SHP77 treated with DMSO at 0.1 percent for 48 hours (cell line): ENCODE measurements around the gene PIGB.
"Not testable (repeated sequence)": the region's sequence is repeated elsewhere in the genome, so short reads cannot be mapped to it uniquely, and the experiment has no call there.

Experiments used
- DNase-seq: peaks from one replicate; lab custom pipeline; 2025; lab: John Stamatoyannopoulos, UW

Gene PIGB

DNA sequence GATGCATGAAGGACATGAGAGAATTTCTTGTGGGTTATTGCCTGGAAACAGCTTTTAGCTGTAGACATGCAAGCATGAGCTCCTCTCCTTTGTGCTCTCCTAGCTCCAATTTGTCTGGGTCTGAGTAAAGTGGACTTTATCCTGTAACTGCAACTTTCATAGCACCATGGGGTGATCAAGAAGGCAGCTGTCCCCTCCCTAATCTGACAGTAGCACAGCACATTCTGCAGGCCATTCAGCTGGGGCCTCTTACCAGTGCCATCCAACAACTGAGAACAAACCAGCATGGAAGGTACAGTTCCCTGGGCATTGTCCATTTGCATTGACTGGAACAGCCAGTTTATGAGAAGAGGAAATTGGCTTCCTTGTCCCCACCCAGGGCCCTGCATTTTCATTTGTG lies 21.7 kb upstream of the PIGB start:
- DNase-seq: no peak

DNA sequence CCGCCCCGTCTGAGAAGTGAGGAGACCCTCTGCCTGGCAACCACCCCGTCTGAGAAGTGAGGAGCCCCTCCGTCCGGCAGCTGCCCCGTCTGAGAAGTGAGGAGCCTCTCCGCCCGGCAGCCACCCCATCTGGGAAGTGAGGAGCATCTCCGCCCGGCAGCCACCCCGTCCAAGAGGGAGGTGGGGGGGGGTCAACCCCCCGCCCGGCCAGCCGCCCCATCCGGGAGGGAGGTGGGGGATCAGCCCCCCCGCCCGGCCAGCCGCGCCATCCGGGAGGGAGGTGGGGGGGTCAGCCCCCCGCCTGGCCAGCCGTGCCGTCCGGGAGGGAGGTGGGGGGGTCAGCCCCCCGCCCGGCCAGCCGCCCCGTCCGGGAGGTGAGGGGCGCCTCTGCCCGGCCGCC lies 16.2 kb upstream of the PIGB start:
- not testable (repeated sequence) for DNase-seq

GRCh38 chr15:55319537-55320237 lies 665 bp downstream of the PIGB start:
- no peak for DNase-seq

GRCh38 chr15:55320238-55320550 lies 1.2 kb downstream of the PIGB start:
- no peak for DNase-seq

DNA sequence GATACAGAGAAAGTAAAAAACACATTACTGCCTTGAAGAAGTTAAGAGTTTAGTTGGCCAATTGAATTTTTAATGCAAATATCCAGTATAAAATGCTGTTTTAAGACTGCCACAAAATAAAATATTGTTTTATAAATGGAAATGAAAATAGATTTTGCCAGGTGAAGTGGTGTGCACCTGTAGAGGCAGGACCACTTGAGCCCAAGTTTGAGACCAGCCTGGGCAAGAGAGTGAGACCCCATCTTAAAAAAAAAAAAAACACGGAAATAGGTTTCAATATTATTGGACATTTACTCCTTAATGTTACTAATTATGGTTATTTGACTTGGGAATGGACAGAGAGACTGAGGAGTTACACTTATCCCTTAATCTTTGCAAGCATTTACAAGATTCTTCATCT lies 1.9 kb downstream of the PIGB start:
- DNase-seq: no peak

DNA sequence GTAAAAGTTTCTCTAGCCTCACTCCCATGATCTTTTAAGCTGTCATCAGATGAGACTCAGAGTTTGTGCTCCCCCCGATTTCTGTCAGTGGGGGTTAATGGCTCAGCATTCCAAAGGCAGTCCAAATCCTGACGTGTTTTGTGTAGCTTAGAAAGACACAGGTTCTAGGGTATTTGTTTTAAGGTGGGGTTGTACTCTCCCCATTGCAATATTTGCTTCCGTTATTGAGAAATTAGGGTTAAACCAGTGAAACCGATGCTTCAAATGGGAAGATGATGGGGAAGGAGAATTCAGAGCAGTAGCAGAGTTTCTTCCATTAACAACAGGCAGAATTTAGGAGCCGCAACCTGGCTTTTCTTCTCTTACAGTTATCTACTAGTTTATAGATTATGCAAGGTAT lies 3.4 kb downstream of the PIGB start:
- no peak for DNase-seq

DNA sequence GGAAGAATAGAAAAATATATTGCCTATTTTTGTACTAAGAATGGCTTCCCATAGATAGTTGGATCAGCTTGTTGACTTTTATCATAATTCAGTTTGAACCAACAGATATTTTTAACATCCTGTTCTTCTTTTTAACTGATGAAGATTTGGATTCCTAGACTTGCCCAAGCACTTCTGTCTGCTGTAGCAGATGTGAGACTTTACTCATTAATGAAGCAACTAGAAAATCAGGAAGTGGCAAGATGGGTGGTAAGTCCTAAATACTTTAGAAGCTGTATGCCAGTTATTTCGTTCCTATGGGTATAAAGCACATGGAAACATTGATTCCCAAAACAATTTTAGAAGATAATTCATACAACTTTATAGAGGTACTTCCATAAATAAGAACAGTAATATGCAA lies 8.4 kb downstream of the PIGB start:
- DNase-seq: no peak

- no peak for DNase-seq
These were observed 15.3 kb downstream of the PIGB start for GRCh38 chr15:55334371-55334770.

DNA sequence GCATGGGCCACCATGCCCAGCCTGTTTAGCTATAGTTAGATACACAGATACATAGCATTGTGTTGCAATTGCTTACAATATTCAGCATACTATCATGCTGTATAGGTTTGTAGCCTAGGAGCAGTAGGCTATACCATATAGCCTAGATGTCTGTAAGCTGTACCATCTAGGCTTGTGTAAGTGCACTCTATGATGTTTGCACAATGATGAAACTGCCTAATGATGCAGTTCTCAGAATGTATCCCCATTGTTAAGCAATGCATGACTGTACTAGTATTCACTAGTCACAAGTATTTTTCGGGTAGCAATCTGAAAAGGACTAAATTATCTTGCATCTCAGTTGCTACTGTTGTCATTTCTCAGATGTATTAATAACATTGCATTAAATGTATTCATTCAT lies 16.0 kb downstream of the PIGB start:
- no peak for DNase-seq

GRCh38 chr15:55337160-55337559 lies 18.1 kb downstream of the PIGB start:
- DNase-seq: no peak

DNA sequence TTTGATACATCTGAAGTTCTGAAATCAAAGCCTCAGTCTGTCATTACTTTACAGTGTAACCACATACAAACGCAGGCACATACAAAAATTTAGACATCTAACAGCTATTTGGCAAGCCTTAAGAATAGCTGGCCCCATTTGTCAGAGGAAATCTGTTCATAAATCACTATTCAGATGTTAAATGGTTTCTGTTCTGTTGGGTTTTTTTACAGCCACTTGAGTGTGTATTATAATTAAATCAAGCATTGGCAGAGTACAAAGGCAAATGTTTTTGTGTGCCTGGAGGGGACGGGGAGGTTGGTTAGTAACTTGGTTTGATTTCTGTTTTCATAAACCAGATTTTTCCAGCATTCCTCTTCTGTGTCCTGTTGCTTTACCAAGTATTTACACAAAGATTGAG lies 24.1 kb downstream of the PIGB start:
- no peak for DNase-seq

DNA sequence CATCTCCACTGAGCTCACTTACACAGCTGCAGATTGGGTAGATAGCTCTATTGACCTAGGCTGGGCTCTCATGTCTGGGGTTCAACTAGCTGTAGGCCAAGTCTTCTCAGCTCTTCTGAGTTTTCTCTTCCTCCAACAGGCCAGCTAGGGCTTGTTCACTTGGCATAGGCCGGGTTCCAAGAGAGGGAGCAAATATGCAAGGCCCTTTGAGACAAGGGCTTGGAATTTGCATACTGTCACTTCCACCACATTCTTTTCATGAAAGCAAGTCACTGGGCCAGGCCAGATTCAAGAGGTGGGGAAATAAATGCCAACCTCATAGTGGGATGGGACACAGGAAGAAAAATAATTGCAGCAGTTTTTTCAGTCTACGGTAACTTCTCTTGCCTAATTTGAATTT lies 25.2 kb downstream of the PIGB start:
- no peak for DNase-seq

DNA sequence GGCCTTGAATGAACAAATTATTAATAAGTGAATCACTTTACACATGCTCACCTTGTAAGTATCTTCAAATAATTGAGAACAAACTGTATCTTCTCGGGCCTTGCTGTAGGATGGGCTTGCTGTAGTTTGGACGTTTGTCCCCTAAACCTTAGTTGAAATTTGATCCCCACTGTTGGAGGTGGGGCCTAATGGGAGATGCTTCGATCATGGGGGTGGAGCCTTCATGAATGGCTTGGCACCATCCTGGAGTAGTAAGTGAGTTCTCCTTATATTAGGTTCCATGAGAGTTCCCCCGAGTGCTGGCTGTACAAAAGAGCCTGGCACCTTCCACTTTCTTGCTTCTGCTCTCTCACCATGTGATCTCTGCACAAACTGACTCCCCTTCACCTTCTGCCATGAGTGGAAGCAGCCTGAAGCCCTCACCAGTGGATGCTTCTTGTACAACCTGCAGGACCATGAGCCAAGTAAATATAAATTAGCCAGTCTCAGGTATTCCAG lies 29.3 kb downstream of the PIGB start:
- no peak for DNase-seq

DNA sequence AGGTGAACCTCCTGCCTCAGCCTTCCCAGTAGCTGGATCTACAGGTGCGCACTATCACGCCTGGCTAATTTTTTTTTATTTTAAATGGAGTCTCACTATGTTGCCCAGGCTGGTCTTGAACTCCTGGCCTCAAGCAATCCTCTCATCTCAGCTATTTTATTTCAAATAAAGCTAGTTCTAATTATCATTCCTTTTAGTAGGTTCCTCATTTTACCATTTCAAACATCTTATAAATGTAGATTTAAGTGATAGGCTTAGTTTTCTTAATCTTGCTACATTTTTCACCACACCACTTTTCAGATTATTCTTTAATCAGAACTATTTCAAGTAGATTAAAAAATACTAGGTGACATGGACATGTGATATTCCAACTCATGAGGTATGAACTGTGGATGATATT lies 30.3 kb downstream of the PIGB start:
- no peak for DNase-seq

- no peak for DNase-seq
These were observed 34.0 kb downstream of the PIGB start for GRCh38 chr15:55353025-55353424.

DNA sequence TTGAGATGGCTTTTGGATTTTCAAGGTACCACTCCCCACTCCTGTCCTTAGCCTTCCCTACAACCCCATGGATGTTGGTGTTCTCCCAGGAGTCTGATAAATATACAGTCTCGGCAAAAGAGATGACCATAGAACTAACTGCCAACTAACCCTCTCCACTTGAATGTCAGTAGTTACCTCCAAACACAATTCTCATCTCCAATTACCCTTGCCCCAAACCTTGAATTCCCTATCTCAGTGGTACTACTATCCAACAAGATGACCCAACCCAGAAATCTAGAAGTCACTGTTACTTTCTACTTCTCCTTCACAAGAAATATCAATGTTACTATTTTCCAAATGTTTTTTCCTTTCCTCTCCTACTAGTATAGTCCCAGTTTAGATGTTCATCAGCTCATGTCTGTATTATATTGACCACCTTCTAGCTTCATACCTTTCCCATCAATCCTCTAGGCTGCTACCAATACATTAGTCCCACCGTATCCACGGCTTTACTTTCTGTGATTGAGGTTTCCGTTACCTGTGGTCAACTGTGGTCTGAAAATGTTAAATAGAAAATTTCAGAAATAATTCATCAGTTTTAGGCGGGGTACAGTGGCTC lies 38.1 kb downstream of the PIGB start:
- DNase-seq: no peak

DNA sequence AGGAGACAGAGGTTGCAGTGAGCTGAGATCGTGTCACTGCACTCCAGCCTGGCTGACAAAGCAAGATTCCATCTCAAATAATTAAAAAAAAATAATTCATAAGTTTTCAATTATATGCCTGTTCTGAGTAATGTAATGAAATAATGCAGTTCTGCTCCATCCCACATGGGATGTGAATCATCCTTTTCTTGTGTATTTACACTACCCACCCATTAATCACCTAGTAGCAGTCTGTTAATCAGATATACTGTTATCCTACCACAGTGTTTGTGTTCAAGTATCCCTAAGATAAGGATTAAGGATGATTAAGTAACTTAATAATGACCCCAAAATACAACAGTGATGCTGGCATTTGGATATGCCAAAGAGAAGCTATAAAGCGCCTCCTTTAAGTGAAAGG lies 38.8 kb downstream of the PIGB start:
- DNase-seq: no peak

- DNase-seq: no peak
These were observed 39.4 kb downstream of the PIGB start for GRCh38 chr15:55358471-55358870.

- DNase-seq: no peak
These were observed 41.2 kb downstream of the PIGB start for GRCh38 chr15:55360256-55360655.

DNA sequence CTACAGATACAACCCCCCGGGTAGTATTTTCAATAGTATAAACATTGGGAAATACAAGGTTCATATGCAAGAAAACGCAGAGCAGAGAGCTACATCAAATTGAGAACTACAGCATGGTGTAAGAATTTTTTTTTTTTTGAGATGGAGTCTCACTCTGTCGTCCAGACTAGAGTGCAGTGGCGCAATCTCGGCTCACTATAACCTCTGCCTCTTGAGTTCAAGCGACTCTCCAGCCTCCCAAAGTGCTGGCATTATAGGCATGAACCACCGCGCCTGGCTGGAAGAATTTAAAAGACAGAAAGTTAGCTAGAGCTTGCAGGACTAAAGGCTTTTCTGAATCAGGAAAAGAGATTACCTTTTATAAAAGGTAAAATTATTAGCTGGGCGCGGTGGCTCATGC lies 42.0 kb downstream of the PIGB start:
- no peak for DNase-seq

DNA sequence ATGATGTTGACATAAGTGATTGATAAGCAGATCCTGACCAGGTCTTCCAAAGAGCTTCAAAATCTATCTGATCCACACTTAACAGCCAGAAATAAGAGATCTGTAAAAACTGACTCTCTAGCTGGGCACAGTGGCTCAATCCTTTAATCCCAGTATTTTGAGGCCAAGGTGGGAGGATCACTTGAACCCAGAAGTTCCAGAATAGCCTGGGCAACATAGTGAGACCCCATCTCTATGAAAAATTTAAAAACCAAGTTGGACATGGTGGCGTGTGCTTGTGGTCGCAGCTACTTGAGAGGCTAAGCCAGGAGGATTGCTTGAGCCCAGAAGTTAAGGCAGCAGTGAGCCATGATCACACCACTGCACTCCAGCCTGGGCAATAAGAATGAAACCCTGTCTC lies 43.6 kb downstream of the PIGB start:
- DNase-seq: no peak

- no peak for DNase-seq
These were observed 48.0 kb downstream of the PIGB start for GRCh38 chr15:55366981-55367380.

DNA sequence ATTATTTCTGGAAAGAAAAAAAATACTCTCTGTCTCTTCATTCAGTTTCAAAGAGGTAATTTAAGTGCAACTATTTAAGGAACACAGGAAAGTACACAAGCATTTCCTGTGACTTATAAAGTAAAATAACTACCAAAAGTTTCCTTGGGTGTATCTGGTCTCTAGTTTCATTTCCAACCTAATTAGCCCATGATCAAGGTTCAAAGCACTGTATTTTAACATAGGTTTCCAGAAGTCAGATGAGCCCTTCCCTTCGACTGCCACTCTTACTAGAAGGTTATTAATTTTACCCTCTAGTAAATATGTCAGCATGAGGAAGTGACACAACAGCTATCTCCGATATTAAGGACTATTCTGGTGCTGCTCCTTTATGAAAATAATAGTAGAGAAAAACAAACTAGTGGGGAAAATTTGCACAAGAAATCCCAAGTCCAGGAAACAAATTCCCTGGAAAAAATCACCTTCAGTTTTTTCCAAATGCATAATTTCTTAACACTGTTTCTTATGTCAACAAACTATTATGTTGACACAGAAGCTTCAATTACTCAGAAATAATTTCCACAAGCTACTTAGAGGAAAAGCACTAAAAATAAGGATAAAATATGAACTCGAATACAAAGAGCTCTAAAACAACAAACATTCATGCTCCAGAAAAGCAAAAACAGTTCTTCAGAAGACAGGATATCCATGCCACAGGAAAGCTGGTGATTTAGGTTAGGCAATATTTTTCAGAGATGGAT lies 53.8 kb downstream of the PIGB start:
- no peak for DNase-seq

GRCh38 chr15:55379095-55379494 lies 60.1 kb downstream of the PIGB start:
- no peak for DNase-seq
